ENCODE data around the gene RERE. TPM values are rescaled to one million over a fixed set of nuclear protein-coding genes. Genes with fewer than 3 reads are reported as not detected.

The RERE gene
- total RNA-seq, 4 donors from 2014 or later, result 118 to 244 (median 131) TPM

DNA sequence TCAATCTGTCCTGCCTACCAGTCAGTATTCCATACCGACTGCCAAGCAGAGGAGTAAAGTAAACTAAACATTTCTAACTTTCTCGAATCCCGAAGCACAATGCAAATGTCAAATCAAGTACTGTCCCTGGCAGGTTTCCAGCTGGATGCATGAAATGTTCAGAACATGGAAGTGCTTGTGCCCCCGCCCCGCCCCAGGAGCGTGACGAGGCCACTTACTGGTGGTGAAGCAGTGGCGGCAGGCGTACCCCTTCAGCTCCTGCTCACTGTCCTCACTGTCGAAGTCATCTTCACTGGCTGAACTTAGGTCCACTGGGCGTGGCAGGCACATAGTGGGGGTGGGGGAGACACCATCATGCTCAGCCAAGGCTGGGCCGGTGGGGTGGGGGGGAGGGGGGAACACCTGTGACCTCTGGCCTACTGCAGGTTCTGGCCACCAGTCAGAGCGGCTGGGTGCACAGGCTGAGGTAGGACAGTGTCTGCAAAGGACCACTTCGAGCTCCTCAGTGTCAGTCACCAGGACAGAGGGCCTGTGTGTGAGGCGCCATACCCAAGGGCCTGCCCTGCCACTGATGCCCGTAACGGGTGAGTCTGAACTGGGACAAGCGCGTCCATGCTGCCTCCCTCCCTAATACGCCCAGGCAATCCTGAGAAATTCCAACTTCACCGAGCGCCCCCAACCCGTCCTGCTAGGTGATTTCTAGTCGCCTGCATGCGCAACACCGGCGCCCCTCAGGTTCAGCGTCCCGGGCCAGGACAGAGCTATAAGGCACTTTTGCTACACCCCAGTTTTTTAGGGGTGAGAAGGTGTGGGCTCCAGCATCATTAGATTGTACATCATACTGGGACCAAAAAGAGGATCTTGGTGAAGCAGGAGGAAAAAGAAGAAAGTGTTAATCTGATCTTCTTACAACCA is 452.7 kb downstream of the RERE start:
- Histone ChIP-seq H3K36me3 (peaks cover 33 to 37% of the 10 kb centered on the region in 2 donors), H3K27ac (peak overlapping the region; percentile 25 to 79 (median 63)), H3K4me1 (peaks cover 51 to 60% of the 10 kb centered on the region in 2 donors), H3K9me3 (no peaks in the 10 kb centered on the region), H3K27me3 (no peaks in the 10 kb centered on the region), H3K4me3 (replicated peaks in 1 of 3) (no peak overlapping the region)
- TF ChIP-seq POLR2A (IDR thresholded peaks at IDR 0.05), result no peak
- TF ChIP-seq, protein P1, sequence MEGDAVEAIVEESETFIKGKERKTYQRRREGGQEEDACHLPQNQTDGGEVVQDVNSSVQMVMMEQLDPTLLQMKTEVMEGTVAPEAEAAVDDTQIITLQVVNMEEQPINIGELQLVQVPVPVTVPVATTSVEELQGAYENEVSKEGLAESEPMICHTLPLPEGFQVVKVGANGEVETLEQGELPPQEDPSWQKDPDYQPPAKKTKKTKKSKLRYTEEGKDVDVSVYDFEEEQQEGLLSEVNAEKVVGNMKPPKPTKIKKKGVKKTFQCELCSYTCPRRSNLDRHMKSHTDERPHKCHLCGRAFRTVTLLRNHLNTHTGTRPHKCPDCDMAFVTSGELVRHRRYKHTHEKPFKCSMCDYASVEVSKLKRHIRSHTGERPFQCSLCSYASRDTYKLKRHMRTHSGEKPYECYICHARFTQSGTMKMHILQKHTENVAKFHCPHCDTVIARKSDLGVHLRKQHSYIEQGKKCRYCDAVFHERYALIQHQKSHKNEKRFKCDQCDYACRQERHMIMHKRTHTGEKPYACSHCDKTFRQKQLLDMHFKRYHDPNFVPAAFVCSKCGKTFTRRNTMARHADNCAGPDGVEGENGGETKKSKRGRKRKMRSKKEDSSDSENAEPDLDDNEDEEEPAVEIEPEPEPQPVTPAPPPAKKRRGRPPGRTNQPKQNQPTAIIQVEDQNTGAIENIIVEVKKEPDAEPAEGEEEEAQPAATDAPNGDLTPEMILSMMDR (IDR thresholded peaks at IDR 0.05), result no peak
- intact Hi-C loops (cut with DNase I), result no loop called here
- 62 to 65% methylated on average over 22 to 23 of the region's 29 CpGs for WGBS, 2 donors
- peak; percentile 84 to 94 for DNase-seq

DNA sequence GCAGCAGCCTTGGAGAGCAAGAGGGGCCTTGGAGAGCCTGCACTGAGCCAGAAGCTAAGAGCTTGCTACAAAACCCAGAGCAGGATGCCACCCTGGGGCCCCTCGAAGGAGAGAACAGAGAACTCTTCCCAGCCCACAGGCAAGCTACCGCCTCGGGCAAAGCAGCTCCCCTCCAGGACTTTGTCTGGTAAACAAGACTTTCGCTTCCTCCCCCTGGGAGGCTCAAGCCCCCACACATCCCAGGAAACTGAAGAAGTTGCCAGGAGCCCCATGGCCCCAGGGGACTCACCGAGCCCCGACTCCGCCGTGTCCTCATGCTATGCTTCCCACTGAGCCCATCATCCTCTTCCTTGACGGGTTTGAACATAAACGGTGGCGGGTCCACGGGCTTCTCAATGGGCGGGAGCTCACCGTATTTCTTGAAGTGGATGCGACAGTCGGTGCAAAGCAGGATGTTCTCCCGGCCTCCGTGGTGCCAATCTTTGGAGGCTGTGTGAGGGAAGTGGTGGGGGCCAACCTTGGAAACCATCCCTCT is 453.6 kb downstream of the RERE start:
- Histone ChIP-seq H3K9me3 (no peaks in the 10 kb centered on the region), H3K4me1 (peaks cover 45 to 54% of the 10 kb centered on the region in 2 donors), H3K4me3 (replicated peaks in 1 of 3) (no peak overlapping the region), H3K36me3 (peaks cover 42 to 46% of the 10 kb centered on the region in 2 donors), H3K27me3 (no peaks in the 10 kb centered on the region), H3K27ac (peak overlapping the region; percentile 25 to 79 (median 63))
- peak; percentile 10 to 14 for DNase-seq
- intact Hi-C loops (cut with DNase I), result no loop called here
- 64 to 71% methylated on average over 12 to 18 of the region's 18 CpGs for WGBS, 2 donors
- TF ChIP-seq, protein P1 (IDR thresholded peaks at IDR 0.05), result no peak
- no peak for TF ChIP-seq POLR2A (IDR thresholded peaks at IDR 0.05)

DNA sequence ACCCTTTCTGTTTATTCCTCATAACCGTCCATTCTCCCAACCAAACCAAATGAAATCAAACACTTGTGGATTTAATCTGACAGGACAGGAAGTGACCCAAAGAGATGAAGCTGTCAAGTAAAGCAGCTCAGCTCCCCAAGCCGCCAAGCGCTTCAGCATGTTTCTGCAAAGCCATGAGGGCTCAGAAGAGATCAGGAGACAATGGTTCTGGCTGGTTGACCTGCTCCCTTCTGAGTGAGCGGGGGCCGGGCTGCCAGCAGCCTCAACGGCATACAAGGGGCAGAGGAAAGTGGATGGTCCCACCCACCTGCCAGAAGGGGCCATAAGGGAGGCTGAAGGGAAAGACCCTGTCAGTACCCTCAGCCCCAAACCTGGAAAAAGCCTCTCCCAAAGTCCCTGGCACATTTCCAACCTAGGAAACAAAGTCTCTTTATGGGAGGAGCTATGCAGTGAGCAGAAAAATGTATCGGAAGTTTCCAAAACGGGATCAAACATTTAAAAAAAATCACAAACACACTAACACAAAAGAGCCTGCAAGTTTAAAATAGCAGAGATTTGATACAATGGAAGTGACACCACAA is 454.2 kb downstream of the RERE start:
- intact Hi-C loops (cut with DNase I), result no loop called here
- no peak for TF ChIP-seq POLR2A (IDR thresholded peaks at IDR 0.05)
- TF ChIP-seq, protein P1 (IDR thresholded peaks at IDR 0.05), result no peak
- DNase-seq, result peak; percentile 36 to 44
- Histone ChIP-seq H3K27me3 (no peaks in the 10 kb centered on the region), H3K27ac (peak overlapping the region; percentile 25 to 79 (median 63)), H3K4me1 (peaks cover 40 to 48% of the 10 kb centered on the region in 2 donors), H3K4me3 (replicated peaks in 1 of 3) (no peak overlapping the region), H3K36me3 (peaks cover 48 to 52% of the 10 kb centered on the region in 2 donors), H3K9me3 (no peaks in the 10 kb centered on the region)
- WGBS, 2 donors, result 64 to 66% methylated on average over 8 of the region's 8 CpGs

DNA sequence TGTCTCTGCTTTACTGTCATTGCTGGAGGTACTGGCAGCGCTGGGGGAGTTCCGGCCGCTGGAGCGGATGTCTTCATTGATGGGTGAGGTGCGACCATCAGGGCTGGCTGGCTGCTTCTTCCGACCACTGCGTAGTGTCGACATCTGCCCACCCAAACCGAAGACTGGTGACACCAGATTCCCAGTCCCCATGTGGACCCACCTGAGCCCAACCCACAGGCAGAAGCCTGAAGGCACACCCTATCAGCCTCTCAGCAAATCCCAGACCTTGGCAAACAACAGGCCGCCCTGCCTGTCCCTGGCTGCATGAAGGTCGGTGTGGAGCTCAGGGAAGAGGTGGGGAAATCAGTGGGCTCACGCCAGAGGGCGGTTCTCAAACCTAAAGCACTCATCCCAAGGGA is 454.7 kb downstream of the RERE start:
- Histone ChIP-seq H3K27me3 (no peaks in the 10 kb centered on the region), H3K4me3 (replicated peaks in 1 of 3) (no peak overlapping the region), H3K36me3 (peaks cover 53 to 57% of the 10 kb centered on the region in 2 donors), H3K4me1 (peaks cover 34 to 42% of the 10 kb centered on the region in 2 donors), H3K9me3 (no peaks in the 10 kb centered on the region), H3K27ac (peak overlapping the region in 1 of 3 donors; percentile 79)
- peak in 1 of 2 donors; percentile 2 for DNase-seq
- TF ChIP-seq, protein P1 (IDR thresholded peaks at IDR 0.05), result no peak
- no peak for TF ChIP-seq POLR2A (IDR thresholded peaks at IDR 0.05)
- WGBS, 2 donors, result 85 to 96% methylated on average over 6 to 11 of the region's 13 CpGs
- intact Hi-C loops (cut with DNase I), result no loop called here

All from thyroid gland (tissue), 4 donors.